ENCODE measurements around the gene AKNA. TPM values are rescaled to one million over a fixed set of nuclear protein-coding genes. Genes with fewer than 3 reads are reported as not detected.

The AKNA gene
- total RNA-seq, 1 donor from 2014 or later = 16.0 TPM

DNA sequence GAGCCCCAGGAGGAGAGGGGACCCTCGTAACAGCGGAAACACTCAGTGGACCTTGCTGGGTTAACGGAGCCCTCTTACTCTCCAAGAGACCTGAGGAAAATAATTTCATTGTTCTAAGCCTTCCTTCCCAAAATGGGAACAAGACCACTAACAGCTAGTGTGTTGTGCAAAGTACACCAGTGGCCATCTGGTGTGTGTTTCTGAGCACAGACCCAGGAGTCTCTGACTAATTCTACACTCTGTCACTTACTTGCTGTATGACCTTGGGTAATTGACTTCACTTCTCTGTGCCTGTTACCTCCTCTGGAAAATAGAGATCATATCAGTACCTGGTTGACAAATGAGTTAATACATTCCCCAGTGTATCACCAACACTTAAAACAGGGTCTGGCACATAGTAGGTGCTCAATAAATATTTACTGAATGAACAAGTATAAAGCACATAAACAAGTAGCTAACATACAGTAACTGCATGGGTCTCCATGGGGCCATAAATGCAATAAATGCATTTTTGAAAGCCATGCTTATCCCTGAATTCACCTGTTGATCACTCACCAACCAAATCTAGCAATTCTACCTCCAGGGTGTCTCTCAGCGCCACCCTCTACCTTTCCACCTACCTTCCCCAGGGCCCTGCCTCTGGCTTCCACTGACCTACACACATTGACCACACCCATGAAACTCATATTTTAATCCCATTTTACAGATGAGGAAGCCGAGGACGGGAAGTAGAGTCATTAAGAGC lies 44.7 kb upstream of the AKNA start:
- Mint-ChIP-seq H3K9me3 (ENCODE audit: unreplicated experiment) (peaks cover 1% of the 10 kb centered on the region), H3K27ac (ENCODE audit: unreplicated experiment) (no peak overlapping the region), H3K27me3 (ENCODE audit: low read depth, unreplicated experiment) (peaks cover 40% of the 10 kb centered on the region), H3K36me3 (ENCODE audit: low read depth, unreplicated experiment) (peaks cover 2% of the 10 kb centered on the region), H3K4me1 (ENCODE audit: low read depth, unreplicated experiment) (no peaks in the 10 kb centered on the region), H3K4me3 (ENCODE audit: unreplicated experiment) (no peak overlapping the region)
- no peak overlapping the region for H3K9ac ChIP-seq (ENCODE audit: low read length)
- H4K20me1 ChIP-seq (ENCODE audit: insufficient read depth, low read length) = peaks cover 6% of the 10 kb centered on the region
- H3K4me2 ChIP-seq (ENCODE audit: low read length) = no peak overlapping the region
- H3K27me3 ChIP-seq (ENCODE audit: insufficient read depth, low read length) = peaks cover 44% of the 10 kb centered on the region
- H3K36me3 ChIP-seq (ENCODE audit: insufficient read depth, low read length) = no peaks in the 10 kb centered on the region
- H3K79me2 ChIP-seq (ENCODE audit: insufficient read depth, low read length) = no peaks in the 10 kb centered on the region
- H3K9me3 ChIP-seq (ENCODE audit: insufficient read depth, low read depth, low read length) = no peaks in the 10 kb centered on the region
- H3K27ac ChIP-seq (ENCODE audit: low read depth, low read length) = no peak overlapping the region
- no peak overlapping the region for H2AFZ ChIP-seq (ENCODE audit: low read depth, low read length)
- no peak overlapping the region for H3K4me3 ChIP-seq (ENCODE audit: insufficient read depth, low read depth, low read length)
- FAIRE-seq (no peak), DNase-seq (ENCODE audit: low read depth) (no peak)
- no peaks in the 10 kb centered on the region for H3K4me1 ChIP-seq (ENCODE audit: insufficient read depth, low read length)
- TF ChIP-seq, protein P1, sequence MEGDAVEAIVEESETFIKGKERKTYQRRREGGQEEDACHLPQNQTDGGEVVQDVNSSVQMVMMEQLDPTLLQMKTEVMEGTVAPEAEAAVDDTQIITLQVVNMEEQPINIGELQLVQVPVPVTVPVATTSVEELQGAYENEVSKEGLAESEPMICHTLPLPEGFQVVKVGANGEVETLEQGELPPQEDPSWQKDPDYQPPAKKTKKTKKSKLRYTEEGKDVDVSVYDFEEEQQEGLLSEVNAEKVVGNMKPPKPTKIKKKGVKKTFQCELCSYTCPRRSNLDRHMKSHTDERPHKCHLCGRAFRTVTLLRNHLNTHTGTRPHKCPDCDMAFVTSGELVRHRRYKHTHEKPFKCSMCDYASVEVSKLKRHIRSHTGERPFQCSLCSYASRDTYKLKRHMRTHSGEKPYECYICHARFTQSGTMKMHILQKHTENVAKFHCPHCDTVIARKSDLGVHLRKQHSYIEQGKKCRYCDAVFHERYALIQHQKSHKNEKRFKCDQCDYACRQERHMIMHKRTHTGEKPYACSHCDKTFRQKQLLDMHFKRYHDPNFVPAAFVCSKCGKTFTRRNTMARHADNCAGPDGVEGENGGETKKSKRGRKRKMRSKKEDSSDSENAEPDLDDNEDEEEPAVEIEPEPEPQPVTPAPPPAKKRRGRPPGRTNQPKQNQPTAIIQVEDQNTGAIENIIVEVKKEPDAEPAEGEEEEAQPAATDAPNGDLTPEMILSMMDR (IDR thresholded peaks at IDR 0.05; ENCODE audit: insufficient read depth, low read depth, low read length) = no peak
- TF ChIP-seq EZH2 (IDR thresholded peaks at IDR 0.05; ENCODE audit: insufficient read depth, low read length) = no peak

DNA sequence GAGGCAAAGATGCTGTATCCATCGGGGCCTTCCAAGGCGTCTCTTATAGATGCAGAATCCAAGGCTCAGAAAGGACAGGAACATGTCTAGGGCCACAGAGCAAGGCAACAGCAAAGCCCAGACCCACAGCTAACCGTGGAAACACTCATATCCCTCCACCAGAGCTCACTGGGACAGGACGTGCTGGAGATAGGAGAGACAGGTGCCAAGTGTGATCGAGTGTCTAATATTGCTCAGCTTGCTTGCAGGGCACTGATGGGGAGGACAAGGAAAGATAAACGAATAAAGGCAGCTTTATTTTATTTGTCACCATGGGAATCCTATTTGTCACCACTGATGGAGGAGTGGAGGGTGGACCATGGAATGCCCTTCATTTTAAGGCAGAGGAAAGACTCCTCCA lies 44.0 kb upstream of the AKNA start:
- H3K9ac ChIP-seq (ENCODE audit: low read length) = no peak overlapping the region
- no peaks in the 10 kb centered on the region for H3K36me3 ChIP-seq (ENCODE audit: insufficient read depth, low read length)
- peaks cover 1% of the 10 kb centered on the region for H3K9me3 Mint-ChIP-seq (ENCODE audit: unreplicated experiment)
- DNase-seq (ENCODE audit: low read depth) (no peak), FAIRE-seq (no peak)
- no peaks in the 10 kb centered on the region for H3K4me1 Mint-ChIP-seq (ENCODE audit: low read depth, unreplicated experiment)
- H3K27ac ChIP-seq (ENCODE audit: low read depth, low read length) = no peak overlapping the region
- H3K27me3 Mint-ChIP-seq (ENCODE audit: low read depth, unreplicated experiment) = peaks cover 42% of the 10 kb centered on the region
- peaks cover 2% of the 10 kb centered on the region for H3K36me3 Mint-ChIP-seq (ENCODE audit: low read depth, unreplicated experiment)
- H3K79me2 ChIP-seq (ENCODE audit: insufficient read depth, low read length) = no peaks in the 10 kb centered on the region
- no peak overlapping the region for H3K4me3 Mint-ChIP-seq (ENCODE audit: unreplicated experiment)
- peaks cover 48% of the 10 kb centered on the region for H3K27me3 ChIP-seq (ENCODE audit: insufficient read depth, low read length)
- H3K4me3 ChIP-seq (ENCODE audit: insufficient read depth, low read depth, low read length) = no peak overlapping the region
- no peak overlapping the region for H3K27ac Mint-ChIP-seq (ENCODE audit: unreplicated experiment)
- H3K4me1 ChIP-seq (ENCODE audit: insufficient read depth, low read length) = no peaks in the 10 kb centered on the region
- H4K20me1 ChIP-seq (ENCODE audit: insufficient read depth, low read length) = peaks cover 6% of the 10 kb centered on the region
- no peak overlapping the region for H3K4me2 ChIP-seq (ENCODE audit: low read length)
- TF ChIP-seq, protein P1 (IDR thresholded peaks at IDR 0.05; ENCODE audit: insufficient read depth, low read depth, low read length) = no peak
- TF ChIP-seq EZH2 (IDR thresholded peaks at IDR 0.05; ENCODE audit: insufficient read depth, low read length) = no peak
- H3K9me3 ChIP-seq (ENCODE audit: insufficient read depth, low read depth, low read length) = no peaks in the 10 kb centered on the region
- no peak overlapping the region for H2AFZ ChIP-seq (ENCODE audit: low read depth, low read length)

DNA sequence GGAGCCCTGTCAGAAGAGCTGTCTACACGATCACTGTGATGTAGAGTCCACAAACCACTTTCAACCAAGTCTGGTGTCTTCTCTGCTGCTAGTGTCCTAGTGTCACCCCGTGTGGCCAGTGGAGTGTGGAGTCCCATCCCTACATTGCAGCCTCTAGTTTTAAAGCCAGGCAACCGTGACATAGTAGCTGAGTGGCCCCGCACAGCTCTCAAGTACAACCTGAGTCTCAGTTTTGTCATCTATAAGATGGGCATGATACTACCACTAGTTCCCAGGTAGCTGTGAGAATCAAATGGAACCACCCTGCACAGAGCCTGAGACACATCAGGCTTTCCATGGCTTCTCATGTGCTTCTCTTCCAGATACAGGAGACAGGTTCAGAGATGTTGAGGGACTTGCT lies 43.2 kb upstream of the AKNA start:
- Histone ChIP-seq H3K9ac (ENCODE audit: low read length) (no peak overlapping the region), H3K27ac (ENCODE audit: low read depth, low read length) (no peak overlapping the region), H4K20me1 (ENCODE audit: insufficient read depth, low read length) (peaks cover 6% of the 10 kb centered on the region), H3K4me3 (ENCODE audit: insufficient read depth, low read depth, low read length) (no peak overlapping the region), H2AFZ (ENCODE audit: low read depth, low read length) (no peak overlapping the region), H3K4me2 (ENCODE audit: low read length) (no peak overlapping the region), H3K27me3 (ENCODE audit: insufficient read depth, low read length) (peaks cover 48% of the 10 kb centered on the region), H3K9me3 (ENCODE audit: insufficient read depth, low read depth, low read length) (no peaks in the 10 kb centered on the region), H3K4me1 (ENCODE audit: insufficient read depth, low read length) (no peaks in the 10 kb centered on the region), H3K36me3 (ENCODE audit: insufficient read depth, low read length) (no peaks in the 10 kb centered on the region), H3K79me2 (ENCODE audit: insufficient read depth, low read length) (no peaks in the 10 kb centered on the region)
- Mint-ChIP-seq H3K4me3 (ENCODE audit: unreplicated experiment) (no peak overlapping the region), H3K27me3 (ENCODE audit: low read depth, unreplicated experiment) (peaks cover 42% of the 10 kb centered on the region), H3K9me3 (ENCODE audit: unreplicated experiment) (peaks cover 1% of the 10 kb centered on the region), H3K36me3 (ENCODE audit: low read depth, unreplicated experiment) (peaks cover 4% of the 10 kb centered on the region), H3K27ac (ENCODE audit: unreplicated experiment) (no peak overlapping the region), H3K4me1 (ENCODE audit: low read depth, unreplicated experiment) (no peaks in the 10 kb centered on the region)
- no peak for TF ChIP-seq EZH2 (IDR thresholded peaks at IDR 0.05; ENCODE audit: insufficient read depth, low read length)
- TF ChIP-seq, protein P1 (IDR thresholded peaks at IDR 0.05; ENCODE audit: insufficient read depth, low read depth, low read length) = no peak
- DNase-seq (ENCODE audit: low read depth) (no peak), FAIRE-seq (no peak)
